ENCODE measurements around the gene EMILIN3.

GRCh38 chr20:41405436-41405835 lies 38.8 kb upstream of the EMILIN3 start:
- TF ChIP-seq CTCF (IDR thresholded peaks at IDR 0.05 in 8 of 11, conservative IDR thresholded peaks at IDR 0.05 in 3 of 11) (no peak), POLR2AphosphoS5 (IDR thresholded peaks at IDR 0.05) (no peak), POLR2A (IDR thresholded peaks at IDR 0.05) (no peak)
